Cardiac fibroblast (primary cell): ENCODE results near the gene GPC6.

ENCODE experiments used
- DNase-seq, 2 donors: peaks; one replicate each; pipeline versions ENCODE4 v3.0.0 to v3.0.0-alpha.2; 2010; ENCODE audit warnings: low read depth in 2 of 2
- H3K4me3 ChIP-seq, 2 donors: replicated peaks in 1 of 2; 1 replicate in 1 of 2; 2 replicates in 1 of 2; pipeline ENCODE4 v1.5.1; 2011; ENCODE audit warnings: low read depth in 2 of 2, low read length in 2 of 2, mild to moderate bottlenecking in 2 of 2, moderate library complexity in 1 of 2
- TF ChIP-seq, protein P1 (sequence below): IDR thresholded peaks from one replicate; pipeline ENCODE4 v1.5.1; 2011; ENCODE audit warnings: low read depth, mild to moderate bottlenecking, low read length, inconsistent platforms

GPC6 gene

DNA sequence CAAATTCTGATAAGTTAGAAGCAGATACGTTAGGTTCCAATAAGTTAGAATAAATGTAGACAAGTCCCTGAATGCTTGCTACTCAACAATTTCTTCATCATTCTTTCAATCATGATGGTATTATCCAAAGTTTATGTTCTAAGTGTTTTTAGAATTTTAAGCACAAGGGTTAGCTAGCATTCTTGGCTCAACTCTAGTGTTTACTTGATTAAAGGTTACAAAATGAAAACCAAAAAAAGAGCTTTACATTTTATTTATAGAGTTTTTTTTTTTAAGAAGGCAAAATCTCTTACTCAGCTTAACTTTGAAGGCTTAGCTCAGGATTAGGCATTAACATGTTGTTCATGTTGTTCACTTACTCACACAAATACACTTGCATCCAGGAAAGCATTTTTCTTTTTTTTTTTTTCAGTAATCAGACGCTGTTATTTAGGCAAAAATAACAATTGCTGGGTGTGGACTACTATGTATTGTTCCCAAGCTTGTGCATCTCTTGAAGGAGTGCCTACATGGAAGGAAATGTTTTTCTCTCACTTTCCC, 832.3 kb downstream of the GPC6 start:
- DNase-seq, result no peak
- H3K4me3 ChIP-seq, result no peak overlapping the region
- TF ChIP-seq, protein P1, sequence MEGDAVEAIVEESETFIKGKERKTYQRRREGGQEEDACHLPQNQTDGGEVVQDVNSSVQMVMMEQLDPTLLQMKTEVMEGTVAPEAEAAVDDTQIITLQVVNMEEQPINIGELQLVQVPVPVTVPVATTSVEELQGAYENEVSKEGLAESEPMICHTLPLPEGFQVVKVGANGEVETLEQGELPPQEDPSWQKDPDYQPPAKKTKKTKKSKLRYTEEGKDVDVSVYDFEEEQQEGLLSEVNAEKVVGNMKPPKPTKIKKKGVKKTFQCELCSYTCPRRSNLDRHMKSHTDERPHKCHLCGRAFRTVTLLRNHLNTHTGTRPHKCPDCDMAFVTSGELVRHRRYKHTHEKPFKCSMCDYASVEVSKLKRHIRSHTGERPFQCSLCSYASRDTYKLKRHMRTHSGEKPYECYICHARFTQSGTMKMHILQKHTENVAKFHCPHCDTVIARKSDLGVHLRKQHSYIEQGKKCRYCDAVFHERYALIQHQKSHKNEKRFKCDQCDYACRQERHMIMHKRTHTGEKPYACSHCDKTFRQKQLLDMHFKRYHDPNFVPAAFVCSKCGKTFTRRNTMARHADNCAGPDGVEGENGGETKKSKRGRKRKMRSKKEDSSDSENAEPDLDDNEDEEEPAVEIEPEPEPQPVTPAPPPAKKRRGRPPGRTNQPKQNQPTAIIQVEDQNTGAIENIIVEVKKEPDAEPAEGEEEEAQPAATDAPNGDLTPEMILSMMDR, result no peak

DNA sequence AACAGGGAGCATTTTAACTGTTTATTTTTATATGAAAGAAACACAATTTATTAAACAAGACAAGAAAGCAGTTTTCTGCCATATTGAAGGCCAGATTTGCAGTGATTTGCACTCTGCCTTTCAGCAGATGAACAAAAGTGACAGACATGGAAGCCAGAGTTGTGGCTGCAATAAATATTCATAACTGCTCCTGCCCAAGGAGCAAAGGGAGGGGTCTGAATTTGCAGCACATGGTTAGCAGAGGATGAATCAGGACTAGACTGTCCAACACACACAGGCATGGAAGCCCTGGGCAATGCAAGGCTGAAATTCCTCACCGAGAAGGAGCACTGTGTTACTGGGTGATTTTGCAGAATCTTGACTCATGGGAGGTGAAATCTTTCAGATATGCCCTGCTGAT, 834.7 kb downstream of the GPC6 start:
- TF ChIP-seq, protein P1, result no peak
- peak; percentile 16 to 29 for DNase-seq
- H3K4me3 ChIP-seq, result no peak overlapping the region

DNA sequence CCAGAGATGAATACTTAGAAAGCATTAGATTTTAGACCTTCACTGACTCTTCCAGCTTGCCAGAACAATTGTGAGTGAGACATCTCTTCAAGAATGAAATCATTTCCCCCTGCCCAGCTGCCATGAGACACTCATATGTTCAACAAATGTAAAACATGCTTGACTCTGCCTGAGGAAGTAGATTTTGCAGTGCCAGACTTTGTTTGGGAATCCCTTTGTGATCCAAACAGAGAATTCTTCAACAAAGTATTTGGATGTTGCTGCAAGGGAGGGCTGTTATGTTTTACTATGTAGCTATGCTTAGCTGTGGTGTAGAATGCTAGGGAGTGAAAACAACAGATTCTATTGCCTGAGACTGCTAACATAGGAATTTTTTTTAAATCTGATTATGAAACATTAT, 836.5 kb downstream of the GPC6 start:
- DNase-seq, result peak; percentile 28 to 61
- no peak overlapping the region for H3K4me3 ChIP-seq
- TF ChIP-seq, protein P1, result no peak

DNA sequence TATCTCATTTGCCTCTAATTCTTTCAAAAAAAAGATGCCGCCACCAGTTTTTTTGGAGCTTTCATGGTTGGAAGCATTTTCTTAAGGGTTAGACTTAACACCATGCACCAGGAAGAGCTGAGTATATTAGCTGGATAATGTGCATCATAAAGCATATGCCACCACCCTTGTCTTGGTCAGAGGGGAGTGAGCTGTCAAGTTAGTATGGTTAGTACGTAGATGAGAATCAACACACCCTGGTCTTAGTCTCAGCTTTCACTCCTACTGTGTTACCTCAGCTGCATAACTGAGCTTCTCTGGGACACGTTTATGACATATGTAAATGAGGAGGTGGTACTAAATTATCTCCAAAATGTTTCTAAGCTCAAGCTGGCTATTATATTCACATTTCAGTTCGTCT, 837.2 kb downstream of the GPC6 start:
- H3K4me3 ChIP-seq, result no peak overlapping the region
- no peak for DNase-seq
- TF ChIP-seq, protein P1, result no peak

DNA sequence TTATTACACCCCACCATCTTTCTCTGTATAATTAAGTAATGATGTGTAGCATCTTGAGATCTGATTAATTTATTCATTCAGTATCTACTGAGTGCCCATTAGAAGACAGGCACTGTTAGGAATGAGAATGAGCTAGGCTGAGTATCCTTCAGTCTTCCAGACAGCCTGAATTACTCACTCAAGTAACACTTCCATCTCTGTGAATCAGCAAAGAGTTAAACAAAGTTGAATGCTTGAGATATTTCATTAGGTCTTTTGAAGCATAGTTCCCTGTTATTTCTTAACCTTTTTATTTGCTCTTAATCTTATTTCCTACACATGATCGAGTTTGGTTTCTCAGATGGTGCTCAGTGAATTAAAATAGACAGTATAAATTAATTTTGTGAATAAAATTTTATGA, 839.1 kb downstream of the GPC6 start:
- peak in 1 of 2 donors; percentile 31 for DNase-seq
- H3K4me3 ChIP-seq, result no peak overlapping the region
- TF ChIP-seq, protein P1, result no peak

DNA sequence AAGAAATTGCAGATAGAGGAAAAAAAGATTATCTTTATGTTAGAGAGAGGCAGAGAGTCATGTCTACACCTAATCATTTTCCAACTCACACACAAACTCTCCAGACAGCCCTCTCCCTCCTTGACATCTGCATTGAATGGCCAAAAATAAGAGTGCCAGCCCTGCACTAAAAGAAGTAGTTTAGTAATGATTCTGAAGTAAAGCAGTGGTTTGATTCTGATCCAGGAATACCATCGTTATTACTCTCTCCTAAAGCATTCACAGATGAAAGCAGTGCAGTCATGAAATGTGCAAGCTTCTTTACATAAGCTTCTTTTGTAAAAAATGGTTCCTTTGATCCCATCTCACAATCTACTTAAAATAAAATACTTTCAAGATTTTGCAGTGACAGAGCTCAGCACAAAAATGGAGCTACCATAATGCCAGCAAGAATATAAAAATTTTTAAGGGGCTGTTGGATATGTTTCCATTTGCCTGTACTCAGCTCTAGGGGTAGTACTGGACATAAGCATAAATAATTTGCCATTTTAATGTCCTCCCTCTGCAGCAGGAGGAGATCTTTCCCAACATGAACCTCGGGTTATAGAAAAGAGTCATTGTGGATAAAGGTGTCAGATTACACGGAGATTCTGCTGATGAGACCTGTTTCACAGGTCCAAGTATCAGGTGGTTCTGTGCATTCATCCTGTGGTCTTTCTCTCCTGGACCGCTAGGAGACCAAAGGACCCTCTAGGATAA, 846.6 kb downstream of the GPC6 start:
- DNase-seq, result peak; percentile 66 to 77
- TF ChIP-seq, protein P1, result no peak
- H3K4me3 ChIP-seq, result no peak overlapping the region
